Astrocyte (in vitro differentiated cells and primary cell): ENCODE measurements around the gene TSEN54. TPM values are rescaled to one million over a fixed set of nuclear protein-coding genes. Genes with fewer than 3 reads are reported as not detected.

Source experiments
- DNase-seq: peaks from one replicate; pipeline ENCODE4 v3.0.0-alpha.2; 2010; ENCODE audit warnings: low read depth
- FAIRE-seq: peaks from 2 replicates; lab custom pipeline; 2011; peaks lifted over from hg19 to GRCh38; lab: Jason Lieb, UNC
- H2AFZ ChIP-seq: 2 replicates; pipeline ENCODE4 v1.6.0; 2012; ENCODE audit warnings: low read depth, low read length, inconsistent platforms
- H3K27ac ChIP-seq: 2 replicates; pipeline ENCODE4 v1.5.1; 2011; ENCODE audit warnings: low read depth, low read length, inconsistent platforms
- H3K27me3 ChIP-seq: 2 replicates; pipeline ENCODE4 v1.6.0; 2011; ENCODE audit warnings: low read length, inconsistent platforms; ENCODE audit not compliant: insufficient read depth
- H3K36me3 ChIP-seq: 2 replicates; pipeline ENCODE4 v1.5.1; 2011; ENCODE audit warnings: low read length, inconsistent platforms; ENCODE audit not compliant: insufficient read depth
- H3K4me1 ChIP-seq: 2 replicates; pipeline ENCODE4 v1.5.1; 2011; ENCODE audit warnings: low read length, inconsistent platforms; ENCODE audit not compliant: insufficient read depth
- H3K4me2 ChIP-seq: 2 replicates; pipeline ENCODE4 v1.6.0; 2012; ENCODE audit warnings: low read length, inconsistent platforms
- H3K4me3 ChIP-seq: 2 replicates; pipeline ENCODE4 v1.5.1; 2011; ENCODE audit warnings: low read depth, mild to moderate bottlenecking, low read length, inconsistent platforms; ENCODE audit not compliant: insufficient read depth
- H3K79me2 ChIP-seq: 2 replicates; pipeline ENCODE4 v1.6.0; 2012; ENCODE audit warnings: mild to moderate bottlenecking, low read length, inconsistent platforms; ENCODE audit not compliant: insufficient read depth
- H3K9ac ChIP-seq: 2 replicates; pipeline ENCODE4 v1.6.0; 2012; ENCODE audit warnings: mild to moderate bottlenecking, low read length, inconsistent platforms
- H3K9me3 ChIP-seq: 2 replicates; pipeline ENCODE4 v1.5.1; 2012; ENCODE audit warnings: low read depth, mild to moderate bottlenecking, low read length, inconsistent platforms; ENCODE audit not compliant: insufficient read depth
- H4K20me1 ChIP-seq: 2 replicates; pipeline ENCODE4 v1.6.0; 2012; ENCODE audit warnings: low read length, inconsistent platforms; ENCODE audit not compliant: insufficient read depth
- H3K27ac Mint-ChIP-seq: one replicate; pipeline ENCODE4 v1.8.0; 2021; ENCODE audit warnings: mild to moderate bottlenecking, mixed read lengths; ENCODE audit not compliant: unreplicated experiment
- H3K27me3 Mint-ChIP-seq: one replicate; pipeline ENCODE4 v1.8.0; 2021; ENCODE audit warnings: low read depth, mixed read lengths; ENCODE audit not compliant: unreplicated experiment
- H3K36me3 Mint-ChIP-seq: one replicate; pipeline ENCODE4 v1.8.0; 2021; ENCODE audit warnings: low read depth, mixed read lengths; ENCODE audit not compliant: unreplicated experiment
- H3K4me1 Mint-ChIP-seq: one replicate; pipeline ENCODE4 v1.8.0; 2021; ENCODE audit warnings: low read depth, mixed read lengths; ENCODE audit not compliant: unreplicated experiment
- H3K4me3 Mint-ChIP-seq: one replicate; pipeline ENCODE4 v1.8.0; 2021; ENCODE audit warnings: mild to moderate bottlenecking, moderate library complexity, mixed read lengths; ENCODE audit not compliant: unreplicated experiment
- H3K9me3 Mint-ChIP-seq: one replicate; pipeline ENCODE4 v1.8.0; 2021; ENCODE audit warnings: mild to moderate bottlenecking, mixed read lengths; ENCODE audit not compliant: unreplicated experiment
- CTCF ChIP-seq: IDR thresholded peaks from 2 replicates; pipeline ENCODE4 v1.5.1; 2011; ENCODE audit warnings: low read depth, mild to moderate bottlenecking, inconsistent platforms, low read length, moderate library complexity; ENCODE audit not compliant: insufficient read depth
- EZH2 ChIP-seq: IDR thresholded peaks from 2 replicates; pipeline ENCODE4 v1.6.1; 2012; ENCODE audit warnings: mild to moderate bottlenecking, low read length, inconsistent platforms; ENCODE audit not compliant: insufficient read depth
- total RNA-seq: library from RNA; stranded (reverse); gene quantifications from 2 replicates; pipeline ENCODE4 v1.2.1, GENCODE V29; 2021

Gene TSEN54
- total RNA-seq, 1 donor from 2014 or later: 16.5 TPM

DNA sequence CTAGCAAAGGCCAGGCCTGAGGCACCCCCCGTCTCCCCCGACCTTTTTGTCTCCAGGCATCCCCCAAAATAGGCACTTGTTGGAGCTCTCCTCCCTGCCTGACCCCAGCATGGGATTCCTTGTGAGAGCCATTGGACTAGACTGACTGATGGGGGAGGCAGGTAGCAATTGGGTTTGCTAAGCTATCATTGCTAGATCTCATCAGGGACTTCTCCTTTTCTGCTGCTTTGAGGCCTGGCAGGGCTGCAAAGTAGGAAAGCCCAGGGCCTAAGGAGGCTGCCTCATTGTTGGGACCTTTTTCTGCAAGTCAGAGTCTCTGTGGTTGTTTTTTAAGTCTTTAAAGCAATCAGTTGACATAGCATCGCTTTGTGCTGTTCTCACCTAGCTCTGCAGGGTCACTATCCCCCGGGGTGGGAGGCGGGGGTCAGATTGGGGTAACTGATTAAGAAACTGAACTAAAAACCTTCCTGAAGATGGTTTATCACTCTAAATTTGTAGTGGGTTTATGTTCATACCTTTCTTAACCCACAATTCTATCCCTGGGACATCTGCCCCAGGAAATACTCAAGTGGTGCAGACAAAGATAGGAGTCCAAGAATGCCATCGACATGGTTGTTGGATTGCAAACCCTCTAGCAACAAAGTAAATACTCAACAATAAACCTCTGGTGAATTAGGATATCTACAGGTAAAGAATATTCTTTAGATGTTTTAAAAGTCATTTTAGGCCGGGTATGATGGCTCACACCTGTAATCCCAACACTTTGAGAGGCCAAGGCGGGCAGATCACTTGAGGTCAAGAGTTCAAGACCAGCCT, 37.2 kb downstream of the TSEN54 start:
- Histone ChIP-seq H3K27ac (no peak overlapping the region), H3K4me2 (no peak overlapping the region), H3K79me2 (no peaks in the 10 kb centered on the region), H4K20me1 (no peaks in the 10 kb centered on the region), H3K27me3 (no peaks in the 10 kb centered on the region), H3K36me3 (no peaks in the 10 kb centered on the region), H3K4me3 (no peak overlapping the region), H2AFZ (no peak overlapping the region), H3K4me1 (peaks cover 6% of the 10 kb centered on the region), H3K9ac (no peak overlapping the region), H3K9me3 (no peaks in the 10 kb centered on the region)
- TF ChIP-seq EZH2 (no peak), CTCF (no peak)
- FAIRE-seq (no peak), DNase-seq (no peak)
- Mint-ChIP-seq H3K36me3 (peaks cover 2% of the 10 kb centered on the region), H3K4me3 (no peak overlapping the region), H3K27ac (peak overlapping the region; percentile 77), H3K9me3 (no peaks in the 10 kb centered on the region), H3K4me1 (peaks cover 18% of the 10 kb centered on the region), H3K27me3 (no peaks in the 10 kb centered on the region)

DNA sequence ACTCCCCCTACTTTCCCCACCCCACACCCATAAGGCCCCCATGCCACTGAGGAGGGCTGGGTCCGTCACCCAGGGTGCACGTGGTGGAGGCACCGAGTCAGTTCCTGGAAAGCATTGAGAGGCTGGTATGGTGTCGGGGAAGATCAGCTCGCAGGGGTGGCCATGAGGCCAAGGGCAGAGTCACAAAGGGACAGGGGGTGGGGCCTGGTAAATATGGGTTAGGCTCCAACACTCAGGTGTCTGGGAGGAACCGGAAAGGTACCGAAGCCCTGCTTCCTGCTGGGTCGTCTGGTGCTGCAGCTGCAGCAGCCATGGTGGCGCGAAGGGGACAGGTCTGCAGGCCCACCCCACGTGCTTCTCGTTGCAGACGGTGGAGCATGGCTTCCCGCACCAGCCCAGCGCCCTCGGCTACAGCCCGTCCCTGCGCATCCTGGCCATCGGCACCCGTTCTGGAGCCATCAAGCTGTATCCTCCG, 39.4 kb downstream of the TSEN54 start:
- H3K36me3 Mint-ChIP-seq: peaks cover 1% of the 10 kb centered on the region
- H3K9me3 ChIP-seq: no peaks in the 10 kb centered on the region
- no peak overlapping the region for H3K4me3 ChIP-seq
- H3K27ac Mint-ChIP-seq: no peak overlapping the region
- H3K79me2 ChIP-seq: no peaks in the 10 kb centered on the region
- TF ChIP-seq EZH2 (no peak), CTCF (no peak)
- no peak overlapping the region for H3K27ac ChIP-seq
- H3K9me3 Mint-ChIP-seq: no peaks in the 10 kb centered on the region
- H3K4me1 ChIP-seq: peaks cover 6% of the 10 kb centered on the region
- no peak overlapping the region for H3K9ac ChIP-seq
- no peak overlapping the region for H3K4me3 Mint-ChIP-seq
- no peaks in the 10 kb centered on the region for H3K36me3 ChIP-seq
- H3K27me3 Mint-ChIP-seq: no peaks in the 10 kb centered on the region
- no peak overlapping the region for H3K4me2 ChIP-seq
- FAIRE-seq (no peak), DNase-seq (no peak)
- no peak overlapping the region for H2AFZ ChIP-seq
- no peaks in the 10 kb centered on the region for H4K20me1 ChIP-seq
- no peaks in the 10 kb centered on the region for H3K27me3 ChIP-seq
- peaks cover 18% of the 10 kb centered on the region for H3K4me1 Mint-ChIP-seq
